ENCODE results near the gene LRRC8D. TPM values are rescaled to one million over a fixed set of nuclear protein-coding genes. Genes with fewer than 3 reads are reported as not detected.
A peak's percentile ranks its signal among the peaks of the same experiment; 100 is the strongest.

Gene LRRC8D
- total and polyA plus RNA-seq, 8 donors, result 14.3 to 23.6 (median 17.0) TPM

- Histone ChIP-seq H3K27me3 (no peaks in the 10 kb centered on the region), H3K4me3 (no peak overlapping the region), H3K9me3 (no peaks in the 10 kb centered on the region), H3K4me1 (peaks cover 0 to 29% of the 10 kb centered on the region in 2 donors), H3K36me3 (no peaks in the 10 kb centered on the region), H3K27ac (no peak overlapping the region)
- TF ChIP-seq CTCF (IDR thresholded peaks at IDR 0.05), result no peak
- DNase-seq (no peak), ATAC-seq (no peak)
- intact Hi-C loops (cut with DNase I), result no loop called here
These were observed 7.8 kb upstream of the LRRC8D start for GRCh38 chr1:89812992-89813391.

GRCh38 chr1:89815040-89815439 is 5.8 kb upstream of the LRRC8D start:
- no peaks in the 10 kb centered on the region for H3K36me3 ChIP-seq
- H3K27me3 ChIP-seq, result no peaks in the 10 kb centered on the region
- TF ChIP-seq CTCF (IDR thresholded peaks at IDR 0.05), result no peak
- no peaks in the 10 kb centered on the region for H3K9me3 ChIP-seq
- ATAC-seq (no peak), DNase-seq (no peak)
- H3K4me3 ChIP-seq, result no peak overlapping the region
- H3K4me1 ChIP-seq, result peaks cover 0 to 35% of the 10 kb centered on the region in 2 donors
- H3K27ac ChIP-seq, result peak overlapping the region in 1 of 2 donors; percentile 66
- intact Hi-C loops (cut with DNase I), result no loop called here

- H3K36me3 ChIP-seq, result no peaks in the 10 kb centered on the region
- intact Hi-C loops (cut with DNase I), result no loop called here
- TF ChIP-seq CTCF (IDR thresholded peaks at IDR 0.05), result no peak
- ATAC-seq (peak; percentile 50), DNase-seq (peak in 1 of 4 donors; percentile 51)
- no peaks in the 10 kb centered on the region for H3K9me3 ChIP-seq
- H3K4me1 ChIP-seq, result peaks cover 0 to 40% of the 10 kb centered on the region in 2 donors
- peak overlapping the region in 1 of 2 donors; percentile 66 for H3K27ac ChIP-seq
- H3K27me3 ChIP-seq, result no peaks in the 10 kb centered on the region
- no peak overlapping the region for H3K4me3 ChIP-seq
These were observed 5.2 kb upstream of the LRRC8D start for GRCh38 chr1:89815611-89816010.

GRCh38 chr1:89816366-89816765 is 4.5 kb upstream of the LRRC8D start:
- Histone ChIP-seq H3K27ac (peak overlapping the region in 1 of 2 donors; percentile 31), H3K4me1 (peaks cover 0 to 40% of the 10 kb centered on the region in 2 donors), H3K4me3 (no peak overlapping the region), H3K27me3 (no peaks in the 10 kb centered on the region), H3K9me3 (no peaks in the 10 kb centered on the region), H3K36me3 (no peaks in the 10 kb centered on the region)
- no peak for ATAC-seq
- intact Hi-C loops (cut with DNase I), result no loop called here
- TF ChIP-seq CTCF (IDR thresholded peaks at IDR 0.05), result no peak
- no peak for DNase-seq

- Histone ChIP-seq H3K9me3 (no peaks in the 10 kb centered on the region), H3K27ac (peak overlapping the region; percentile 79 to 95), H3K4me1 (peaks cover 0 to 43% of the 10 kb centered on the region in 2 donors), H3K27me3 (no peaks in the 10 kb centered on the region), H3K4me3 (peak overlapping the region; percentile 71 to 83), H3K36me3 (no peaks in the 10 kb centered on the region)
- ATAC-seq (peak; percentile 62), DNase-seq (peak; percentile 36 to 93 (median 50))
- TF ChIP-seq CTCF (IDR thresholded peaks at IDR 0.05), result no peak
- intact Hi-C loops (cut with DNase I), result no loop called here
These were observed 683 bp downstream of the LRRC8D start for GRCh38 chr1:89821322-89822108.
